Right lobe of liver (tissue), 4 donors: ENCODE measurements around the gene GALNT14.

ENCODE experiments used
- POLR2A ChIP-seq: fragments of 450-650 bp; IDR thresholded peaks from one replicate; pipeline ENCODE4 v1.6.1; 2017; ENCODE audit warnings: antibody characterized with exemption, mild to moderate bottlenecking
- TF ChIP-seq, protein P1 (sequence below), 4 donors: fragments of 200-600 bp in 3 of 4; fragments of 450-650 bp in 1 of 4; IDR thresholded peaks; one replicate each; pipeline versions ENCODE4 v1.5.1 to v1.8.0; 2016 to 2022; ENCODE audit warnings: antibody characterized with exemption in 4 of 4, mild to moderate bottlenecking in 2 of 4
- donor health status: DM: no; HTN: no; CAD: no.
- donor health status: DM: no; HTN: no; CAD: no.
- donor health status: DM: no; HTN: yes; CAD: no.

DNA sequence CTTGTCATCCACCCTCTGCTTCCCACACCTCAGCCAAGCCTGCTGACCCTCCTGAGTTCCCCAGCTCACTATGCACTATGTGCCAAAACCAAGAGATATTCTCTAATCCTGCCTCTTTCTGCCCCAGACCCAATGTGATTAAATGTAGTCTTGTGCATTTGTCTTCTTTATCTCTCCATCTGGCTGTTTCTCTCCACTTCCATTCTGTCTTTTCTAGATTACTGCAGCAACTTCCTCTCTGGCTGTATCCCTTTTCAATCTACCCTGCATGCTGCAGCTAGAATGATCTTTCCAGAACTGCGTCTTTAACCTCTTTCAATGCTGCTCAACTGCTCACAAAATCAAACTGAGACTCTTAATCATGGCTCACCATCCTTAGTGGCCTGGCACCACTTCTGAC, 164.1 kb downstream of the GALNT14 start:
- TF ChIP-seq, protein P1, sequence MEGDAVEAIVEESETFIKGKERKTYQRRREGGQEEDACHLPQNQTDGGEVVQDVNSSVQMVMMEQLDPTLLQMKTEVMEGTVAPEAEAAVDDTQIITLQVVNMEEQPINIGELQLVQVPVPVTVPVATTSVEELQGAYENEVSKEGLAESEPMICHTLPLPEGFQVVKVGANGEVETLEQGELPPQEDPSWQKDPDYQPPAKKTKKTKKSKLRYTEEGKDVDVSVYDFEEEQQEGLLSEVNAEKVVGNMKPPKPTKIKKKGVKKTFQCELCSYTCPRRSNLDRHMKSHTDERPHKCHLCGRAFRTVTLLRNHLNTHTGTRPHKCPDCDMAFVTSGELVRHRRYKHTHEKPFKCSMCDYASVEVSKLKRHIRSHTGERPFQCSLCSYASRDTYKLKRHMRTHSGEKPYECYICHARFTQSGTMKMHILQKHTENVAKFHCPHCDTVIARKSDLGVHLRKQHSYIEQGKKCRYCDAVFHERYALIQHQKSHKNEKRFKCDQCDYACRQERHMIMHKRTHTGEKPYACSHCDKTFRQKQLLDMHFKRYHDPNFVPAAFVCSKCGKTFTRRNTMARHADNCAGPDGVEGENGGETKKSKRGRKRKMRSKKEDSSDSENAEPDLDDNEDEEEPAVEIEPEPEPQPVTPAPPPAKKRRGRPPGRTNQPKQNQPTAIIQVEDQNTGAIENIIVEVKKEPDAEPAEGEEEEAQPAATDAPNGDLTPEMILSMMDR (IDR thresholded peaks at IDR 0.05) = no peak
- no peak for TF ChIP-seq POLR2A
